NCI-H69 (cell line): Measurements from ENCODE around the gene RYR2.

Experiments
- DNase-seq: peaks from one replicate; lab custom pipeline; 2025; lab: John Stamatoyannopoulos, UW

The RYR2 gene

DNA sequence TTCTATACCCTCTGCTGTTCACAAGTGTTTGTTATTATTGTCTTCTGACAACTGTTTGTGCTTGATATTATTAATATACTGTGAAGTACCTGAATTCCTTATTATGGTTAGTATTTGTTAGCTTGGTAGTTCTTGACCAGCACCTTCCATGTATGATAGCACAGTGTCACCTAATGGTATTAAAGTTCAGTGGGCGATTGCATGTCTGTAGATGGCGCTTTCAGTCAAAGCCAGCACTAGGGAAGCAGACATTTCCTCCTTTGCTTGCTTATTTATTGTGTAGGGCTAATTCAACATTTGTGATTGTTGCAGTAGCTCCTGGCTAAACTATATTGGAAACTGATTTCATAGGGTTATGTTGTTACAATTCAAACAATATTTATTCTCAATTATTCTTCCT lies 630.8 kb downstream of the RYR2 start:
- DNase-seq = peak; percentile 22

DNA sequence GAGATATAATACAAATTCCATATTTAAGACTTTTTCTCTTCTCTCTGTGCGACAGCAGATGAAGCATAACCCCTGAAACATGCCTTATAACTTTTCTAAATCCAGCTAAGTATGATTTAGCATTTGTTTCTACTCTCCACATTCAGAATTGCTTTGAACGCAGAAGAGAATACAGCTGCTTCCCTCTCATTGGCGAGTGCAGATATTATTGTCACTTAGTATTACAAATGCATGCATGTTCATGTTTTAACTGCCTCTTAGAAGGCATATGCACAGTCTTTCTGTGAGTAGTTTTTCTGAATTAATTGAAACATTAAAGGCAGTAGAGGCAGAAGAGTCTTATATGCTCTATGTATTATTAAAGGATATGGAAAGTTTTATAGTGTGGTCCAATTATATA lies 631.6 kb downstream of the RYR2 start:
- no peak for DNase-seq

DNA sequence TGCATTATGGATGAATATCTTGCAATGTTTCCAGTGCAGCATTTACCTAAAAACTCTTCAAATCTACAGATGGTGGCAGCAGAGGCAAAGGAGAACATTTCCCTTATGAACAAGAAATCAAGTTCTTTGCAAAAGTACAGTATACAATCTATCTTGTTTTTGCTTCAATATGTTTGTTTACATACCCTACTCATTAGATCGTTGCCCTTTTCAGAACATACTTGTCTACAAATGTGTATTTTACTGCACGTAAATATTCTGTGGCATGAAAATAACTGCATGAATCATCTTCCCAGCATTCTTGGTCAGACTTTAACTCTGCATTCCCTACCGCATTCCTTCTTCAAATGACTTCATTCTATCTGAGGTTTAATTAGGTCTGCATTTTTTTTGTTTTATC lies 636.0 kb downstream of the RYR2 start:
- peak; percentile 19 for DNase-seq

DNA sequence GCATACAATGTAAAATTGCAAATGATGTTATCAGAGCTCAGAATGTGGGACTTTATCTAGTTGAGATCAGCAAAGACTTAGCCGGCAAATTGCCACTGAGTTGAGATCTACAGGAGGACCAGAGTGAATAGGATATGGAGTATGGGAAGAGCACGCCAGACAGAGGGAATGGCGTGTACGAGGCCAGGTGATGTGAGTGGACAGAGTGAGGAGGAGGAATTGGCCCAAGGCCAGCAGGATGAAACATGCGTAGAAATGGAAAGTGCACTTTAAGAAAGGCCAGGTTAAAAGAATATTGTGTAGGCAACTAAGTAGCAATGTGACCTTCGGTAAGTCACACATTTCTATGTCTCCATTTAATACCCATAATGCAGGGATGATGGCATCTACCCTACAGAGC lies 637.7 kb downstream of the RYR2 start:
- DNase-seq = no peak

DNA sequence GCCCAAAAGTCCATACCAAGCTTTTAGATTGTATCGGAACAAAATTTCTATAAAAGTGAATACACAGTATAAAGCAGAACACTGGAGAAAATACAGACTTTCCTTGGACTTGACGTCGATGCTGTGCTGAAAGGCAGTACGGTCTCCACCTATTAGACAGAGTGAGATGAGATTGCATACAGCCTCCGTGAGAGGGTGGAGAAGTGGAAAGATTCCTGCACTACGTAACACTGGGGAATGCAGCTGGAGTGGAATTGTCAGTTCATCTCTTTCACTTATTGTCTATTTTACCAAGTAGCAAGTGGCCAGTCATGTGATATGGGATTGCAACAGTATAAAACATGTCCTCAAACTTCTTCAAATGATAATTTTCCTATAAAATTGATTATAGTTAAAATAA lies 639.2 kb downstream of the RYR2 start:
- DNase-seq = no peak

DNA sequence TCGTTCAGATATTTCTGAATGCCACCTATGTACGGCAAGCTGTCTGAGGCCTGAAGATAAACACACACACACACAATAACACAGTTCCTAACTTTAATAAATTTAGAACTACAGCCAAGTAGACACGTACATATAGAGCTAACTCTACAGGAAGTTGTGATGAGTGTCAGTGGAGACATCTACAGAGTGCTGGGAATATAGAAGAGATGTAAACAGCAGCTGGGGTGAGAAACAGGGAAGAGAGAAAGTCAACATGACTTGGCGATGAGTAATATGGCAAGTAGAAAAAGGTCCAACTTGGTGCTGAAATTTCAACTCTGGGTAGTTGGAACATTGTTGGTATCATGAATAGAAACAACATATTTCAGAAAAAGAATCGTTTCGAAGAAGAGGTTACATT lies 642.3 kb downstream of the RYR2 start:
- DNase-seq = no peak

DNA sequence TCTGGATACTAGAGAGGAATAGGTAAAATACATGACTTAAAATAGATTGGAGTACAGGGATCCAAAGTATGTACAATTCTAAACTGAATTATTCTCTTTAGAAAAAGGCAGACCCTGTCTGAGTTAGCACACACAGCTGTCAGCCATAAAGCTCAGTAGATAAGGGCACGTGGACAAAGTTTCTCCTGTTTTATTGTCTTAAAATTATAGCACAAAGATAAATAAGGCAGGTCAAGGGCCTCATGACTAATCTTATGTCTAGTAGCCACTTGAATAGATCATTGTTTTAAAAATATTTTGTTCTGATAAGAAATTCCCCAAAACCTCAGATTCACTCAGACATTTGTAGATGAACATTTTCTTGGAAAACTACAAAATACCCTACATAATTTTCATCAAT lies 643.6 kb downstream of the RYR2 start:
- no peak for DNase-seq

DNA sequence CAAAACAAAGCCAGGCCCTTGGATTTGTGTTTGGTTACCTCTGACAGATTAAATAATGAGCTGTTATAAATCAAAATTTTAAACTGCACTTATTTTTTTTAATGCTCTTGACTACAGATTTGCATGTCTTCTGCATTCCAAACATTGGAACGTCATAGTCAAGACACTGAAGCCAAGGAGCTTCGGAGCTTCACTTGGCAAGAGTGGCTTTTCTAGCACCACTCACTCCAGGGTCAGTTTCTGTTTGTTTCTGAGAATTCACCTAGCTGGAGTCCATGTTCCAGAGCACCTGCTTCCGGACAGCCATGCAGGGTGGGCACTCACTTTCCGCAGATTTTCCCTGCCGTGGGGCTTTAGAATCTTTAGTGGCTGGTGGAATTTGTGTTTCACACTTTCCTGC lies 645.8 kb downstream of the RYR2 start:
- no peak for DNase-seq

DNA sequence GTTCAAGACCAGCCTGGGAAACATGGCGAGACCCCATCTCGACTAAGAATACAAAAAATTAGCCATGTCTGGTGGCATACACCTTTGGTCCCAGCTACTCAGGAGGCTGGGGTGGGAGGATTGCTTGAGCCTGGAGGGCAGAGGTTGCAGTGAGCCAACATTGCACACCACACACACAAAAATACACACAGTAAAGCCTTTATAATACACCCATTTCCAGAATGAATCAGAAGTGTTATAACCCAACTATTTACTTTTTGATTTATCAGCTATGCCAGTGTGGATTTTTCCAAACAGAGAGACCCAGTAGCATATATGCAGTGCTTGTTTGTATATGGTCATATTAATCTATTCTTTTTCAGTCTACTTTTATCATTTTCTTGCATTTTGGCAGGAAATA lies 648.7 kb downstream of the RYR2 start:
- no peak for DNase-seq

DNA sequence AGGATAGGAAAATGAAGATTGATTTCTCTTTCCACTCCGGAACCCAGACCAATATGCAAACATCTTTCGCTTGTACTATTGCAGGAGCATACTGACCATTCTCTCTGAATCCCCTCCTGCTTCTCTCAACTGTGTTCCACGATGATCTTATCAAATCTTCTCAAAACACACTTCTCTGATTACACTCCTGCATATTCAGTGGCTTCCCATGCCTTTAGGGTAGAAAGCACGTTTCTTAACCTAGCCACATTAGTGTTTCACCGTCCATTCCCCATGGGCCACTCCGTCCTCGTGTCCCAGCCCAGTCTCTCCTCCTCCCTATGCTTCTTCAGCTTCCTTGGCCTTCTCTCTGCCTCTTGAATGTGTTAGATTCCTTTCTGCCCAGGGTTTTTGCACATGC lies 650.3 kb downstream of the RYR2 start:
- no peak for DNase-seq

DNA sequence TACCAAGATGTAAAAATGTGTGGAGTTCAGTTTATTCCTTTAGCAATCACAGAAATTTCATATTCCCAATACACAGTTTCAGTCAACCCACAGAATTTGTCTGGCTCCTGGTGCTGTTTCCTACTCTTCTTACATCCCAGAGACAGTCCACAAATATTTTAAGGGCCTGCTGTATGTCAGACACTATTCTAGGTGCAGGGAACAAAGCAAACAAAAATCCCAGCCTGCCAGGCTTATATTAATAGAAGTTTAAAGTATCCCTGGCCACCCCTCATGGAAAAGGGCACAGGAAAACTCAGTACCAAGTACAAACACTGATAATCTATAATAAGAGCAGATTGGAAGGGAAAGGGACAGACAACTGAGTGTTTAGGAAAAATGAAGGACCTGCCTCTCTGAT lies 653.9 kb downstream of the RYR2 start:
- DNase-seq = no peak

DNA sequence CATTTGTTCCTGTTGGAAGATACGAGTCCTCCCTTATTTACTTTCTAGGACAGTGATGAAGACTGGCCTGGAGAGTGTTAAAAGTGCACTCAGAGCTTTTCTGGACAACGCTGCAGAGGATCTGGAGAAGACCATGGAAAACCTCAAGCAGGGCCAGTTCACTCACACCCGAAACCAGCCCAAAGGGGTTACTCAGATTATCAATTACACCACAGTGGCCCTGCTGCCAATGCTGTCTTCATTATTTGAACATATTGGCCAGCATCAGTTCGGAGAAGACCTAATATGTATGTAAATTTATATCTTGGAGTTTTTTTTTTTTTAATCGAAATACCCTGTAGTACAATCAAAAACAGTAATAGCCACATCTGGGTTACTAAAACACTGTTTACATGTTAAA lies 658.2 kb downstream of the RYR2 start:
- no peak for DNase-seq

DNA sequence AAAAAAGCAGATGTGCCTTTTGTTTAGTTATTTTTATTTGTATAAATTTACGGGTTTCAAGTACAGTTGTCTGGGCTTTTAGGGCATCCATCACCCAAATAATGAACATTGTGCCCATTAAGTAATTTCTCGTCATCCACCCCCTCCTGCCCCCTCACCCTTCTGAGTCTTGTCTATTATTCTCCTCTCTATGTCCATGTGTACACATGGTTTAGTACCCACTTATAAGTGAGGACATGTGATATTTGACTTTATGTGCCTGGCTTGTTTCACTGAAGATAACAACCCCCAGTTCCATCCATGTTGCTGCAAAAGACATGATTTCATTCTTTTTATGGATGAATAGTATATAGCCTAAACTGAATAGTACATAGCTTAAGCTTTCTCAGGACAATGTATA lies 659.5 kb downstream of the RYR2 start:
- peak; percentile 46 for DNase-seq

DNA sequence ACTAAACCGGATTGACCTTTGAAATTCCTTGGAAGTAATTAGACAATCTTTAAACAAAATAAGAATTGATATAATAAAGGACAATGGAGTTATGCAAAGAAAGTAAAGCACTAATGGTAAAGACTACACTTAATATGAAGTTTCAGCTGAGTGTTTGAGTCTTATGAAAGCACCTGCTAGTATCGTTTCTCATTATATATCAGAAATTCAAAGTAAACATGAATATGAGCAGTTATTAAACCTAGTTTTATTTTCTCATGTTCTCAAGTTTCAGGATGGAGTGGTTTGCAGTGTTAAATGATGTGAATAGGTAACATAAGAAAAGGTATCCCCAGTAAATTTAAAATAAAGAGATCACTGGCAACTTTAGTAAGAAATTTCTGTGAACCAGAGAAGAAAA lies 660.2 kb downstream of the RYR2 start:
- no peak for DNase-seq

DNA sequence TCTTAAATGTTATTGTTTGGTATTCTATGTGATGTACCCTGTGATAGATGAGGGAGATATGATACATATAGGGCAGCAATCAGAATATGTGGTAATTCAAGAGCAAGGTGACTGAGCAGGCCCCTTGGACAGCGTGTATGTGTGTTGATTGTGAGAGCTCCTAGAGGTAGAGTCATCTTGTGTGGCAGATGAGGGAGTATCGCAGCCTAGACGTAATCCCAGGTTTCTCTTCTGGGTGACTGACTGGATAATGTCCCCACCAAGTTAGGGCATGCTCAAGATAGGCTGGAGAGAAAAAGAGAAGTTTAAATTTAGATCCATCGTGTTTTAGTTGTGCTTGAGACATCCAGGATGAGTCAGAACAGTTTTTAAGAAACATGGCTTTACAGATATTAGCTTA lies 663.5 kb downstream of the RYR2 start:
- DNase-seq = no peak

DNA sequence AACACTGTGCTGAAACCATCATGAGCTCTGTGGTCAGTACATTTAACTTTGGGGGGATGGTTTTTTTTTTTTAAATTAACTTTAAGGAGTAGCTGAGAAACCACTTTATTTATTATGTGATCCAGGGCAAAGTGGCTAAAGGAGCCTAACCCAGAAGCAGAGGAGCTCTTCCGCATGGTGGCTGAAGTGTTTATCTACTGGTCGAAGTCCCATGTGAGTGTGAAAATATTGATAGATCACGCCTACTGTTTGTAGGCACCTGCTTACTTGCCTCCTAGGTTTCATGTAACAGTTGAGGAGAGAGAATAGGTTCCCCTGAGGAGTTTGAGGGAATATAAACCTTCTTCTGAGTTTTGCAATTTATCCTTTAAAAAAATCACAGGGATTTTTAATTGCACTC lies 667.4 kb downstream of the RYR2 start:
- peak; percentile 11 for DNase-seq

DNA sequence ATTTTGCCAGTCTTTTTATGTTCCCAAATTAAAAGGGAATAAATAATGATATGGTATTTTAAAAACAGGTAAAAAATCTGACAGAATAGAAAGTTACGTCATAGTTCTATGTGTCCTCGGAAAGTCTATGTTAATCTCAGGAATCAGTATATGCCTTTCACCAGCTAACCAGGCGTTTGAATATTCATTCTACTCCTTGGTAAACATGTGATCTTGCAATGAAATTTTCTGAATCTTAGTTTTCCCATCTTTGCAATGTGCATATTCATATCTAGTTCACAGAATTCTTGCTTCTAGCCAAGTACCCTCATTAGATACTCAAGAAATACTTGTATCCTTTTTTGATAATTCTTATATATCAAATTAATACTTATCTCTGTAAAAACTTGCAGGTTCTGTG lies 669.3 kb downstream of the RYR2 start:
- no peak for DNase-seq

DNA sequence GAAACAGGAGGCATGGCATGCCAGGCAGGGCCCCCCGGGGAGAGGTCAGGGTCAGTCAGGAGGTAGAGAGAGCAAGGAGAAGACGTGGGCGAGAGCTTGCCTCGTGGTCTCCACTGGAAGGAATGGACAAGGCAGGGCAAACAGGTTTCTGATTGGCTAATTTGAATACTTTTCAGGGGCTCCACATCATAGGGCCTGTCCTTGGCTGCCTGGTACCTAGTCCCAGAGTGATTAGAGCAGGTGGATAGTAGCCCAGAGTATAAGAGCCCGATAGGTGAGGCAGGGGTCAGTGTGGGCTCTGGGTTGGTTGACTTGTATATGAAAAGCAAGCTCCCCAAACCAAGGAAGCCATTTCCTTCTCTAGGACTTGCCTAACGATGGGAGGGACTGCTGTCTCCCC lies 670.1 kb downstream of the RYR2 start:
- DNase-seq = no peak

DNA sequence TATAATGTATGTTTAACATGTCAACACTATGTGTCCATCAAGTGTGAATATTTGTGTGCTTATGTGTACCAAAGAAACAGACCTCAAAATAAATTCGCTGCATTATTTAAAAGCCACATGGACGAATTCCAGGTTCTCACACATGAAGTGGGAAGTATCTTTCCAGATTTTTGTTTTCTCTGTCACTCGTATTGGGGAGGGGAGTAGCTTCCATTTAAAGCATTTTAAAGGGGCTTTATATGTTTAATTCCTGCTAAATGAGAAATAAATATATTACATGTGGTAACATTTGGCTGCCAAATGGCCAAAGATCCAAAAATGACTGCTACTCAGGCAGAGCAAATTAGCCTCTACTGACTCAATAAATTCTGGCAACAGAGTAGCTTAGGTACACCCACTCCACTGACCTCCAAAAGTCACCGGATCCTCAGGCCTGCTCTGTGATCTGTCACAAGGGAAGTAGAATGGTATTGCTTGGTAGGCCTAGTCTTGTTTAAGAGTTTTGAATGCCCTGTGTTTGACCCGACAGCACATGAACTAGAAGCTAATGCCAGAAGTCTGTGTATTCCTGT lies 670.7 kb downstream of the RYR2 start:
- DNase-seq = no peak

DNA sequence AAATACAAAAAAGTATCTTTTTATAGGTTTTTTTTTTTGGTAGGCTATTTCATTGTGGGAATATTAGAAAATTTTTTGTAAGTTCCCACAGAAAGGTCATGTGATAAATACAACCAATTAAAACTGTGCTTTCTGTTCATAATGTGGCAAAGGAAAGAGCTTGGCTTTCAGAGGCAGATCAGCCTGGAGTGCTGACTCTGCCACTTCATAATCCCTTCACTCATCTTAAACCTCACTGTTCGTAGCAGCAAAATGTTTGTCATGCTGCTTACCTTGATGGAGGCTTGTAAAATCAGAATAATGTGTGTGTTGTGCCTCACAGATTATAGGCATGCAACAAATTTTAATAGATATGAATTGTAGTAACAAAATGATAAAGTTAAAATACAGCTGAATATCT lies 671.9 kb downstream of the RYR2 start:
- DNase-seq = no peak

DNA sequence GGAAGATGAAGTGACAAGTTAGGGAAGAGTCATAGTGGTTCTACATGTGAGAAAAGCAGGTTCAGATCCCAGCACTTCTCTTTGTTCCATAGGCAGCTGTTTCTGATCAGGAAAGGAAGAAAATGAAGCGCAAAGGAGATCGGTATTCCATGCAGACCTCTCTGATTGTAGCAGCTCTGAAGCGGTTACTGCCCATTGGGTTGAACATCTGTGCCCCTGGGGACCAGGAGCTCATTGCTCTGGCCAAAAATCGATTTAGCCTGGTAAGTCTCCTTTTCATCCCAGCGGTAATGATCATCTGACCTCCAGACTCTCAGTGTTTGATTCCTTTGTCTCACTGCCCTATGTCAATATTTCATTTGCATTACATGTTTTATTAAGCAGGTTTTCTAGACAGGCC lies 675.1 kb downstream of the RYR2 start:
- DNase-seq = peak; percentile 64

DNA sequence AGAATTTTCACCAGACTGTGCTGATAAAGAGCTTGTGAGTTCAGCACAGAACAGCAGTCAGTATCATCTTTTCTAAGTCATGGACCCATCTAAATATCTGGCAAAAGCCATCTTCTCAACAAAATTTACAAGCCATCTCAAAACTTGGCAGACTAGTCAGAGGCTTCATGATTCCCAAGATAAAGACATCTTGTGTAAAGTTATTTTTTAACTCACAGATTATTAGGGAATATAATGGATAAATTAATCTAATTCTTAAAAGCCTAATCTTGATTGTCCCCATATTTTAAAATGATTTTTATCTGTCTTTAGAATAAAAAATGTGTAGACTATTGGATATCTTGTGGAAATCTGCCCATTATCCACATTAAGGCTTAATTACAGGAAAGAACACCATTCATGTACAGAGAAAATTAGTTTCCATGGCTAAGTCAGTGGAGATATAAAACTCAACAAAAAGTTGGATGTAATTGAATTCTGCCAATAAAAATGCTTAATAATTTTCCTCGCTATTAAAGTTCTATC lies 688.9 kb downstream of the RYR2 start:
- no peak for DNase-seq

DNA sequence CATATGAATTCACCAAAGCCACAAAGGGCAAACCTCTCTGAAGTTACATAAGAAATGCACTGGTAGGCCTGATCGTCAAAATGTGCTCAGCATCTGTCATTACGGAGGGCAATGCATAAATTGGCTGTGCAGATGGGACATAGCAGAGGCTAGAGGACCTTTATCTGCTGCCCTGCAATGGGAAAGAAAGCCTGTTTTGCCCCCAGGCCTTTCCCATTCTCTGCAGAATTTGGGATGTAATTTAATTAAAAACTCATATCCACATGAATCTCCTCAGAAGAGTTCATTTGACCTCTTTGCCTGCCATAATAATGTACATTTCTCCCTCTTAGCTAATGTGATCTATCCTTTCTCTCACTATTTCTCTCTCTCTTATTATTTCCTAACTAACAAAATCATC lies 690.7 kb downstream of the RYR2 start:
- DNase-seq = no peak

DNA sequence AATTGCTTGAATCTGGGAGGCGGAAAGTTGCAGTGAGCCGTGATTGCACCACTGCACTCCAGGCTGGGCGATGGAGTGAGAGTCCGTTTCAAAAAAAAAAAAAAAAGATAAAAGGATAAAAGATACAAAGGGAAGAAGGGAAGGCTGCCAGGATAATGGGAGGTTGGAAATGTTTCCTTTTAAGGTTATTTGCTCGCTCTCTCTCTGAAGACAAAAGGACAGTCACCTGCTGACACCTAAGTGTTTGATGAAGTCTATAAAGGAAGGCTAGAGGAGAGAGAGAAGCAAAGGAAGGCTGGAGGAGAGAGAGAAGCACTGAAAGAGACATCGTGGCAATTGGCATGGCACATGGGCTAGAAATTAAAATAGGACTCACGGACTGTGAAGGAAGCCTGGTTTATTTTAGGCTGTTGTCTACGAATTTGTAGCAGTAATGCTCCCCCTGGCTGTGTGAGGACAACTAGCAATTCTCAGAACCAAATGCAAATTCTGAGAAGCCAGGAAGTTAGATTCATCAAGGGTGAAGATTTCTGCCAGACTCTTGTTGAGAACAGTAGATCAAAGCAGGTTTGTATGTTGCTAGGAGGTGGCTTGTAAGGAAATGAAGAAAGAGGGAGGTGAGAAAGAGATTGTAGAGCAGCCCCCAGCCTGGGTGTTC lies 694.5 kb downstream of the RYR2 start:
- DNase-seq = peak; percentile 52
